B cell (primary cell): ENCODE measurements around the gene BICRAL. TPM values are rescaled to one million over a fixed set of nuclear protein-coding genes. Genes with fewer than 3 reads are reported as not detected.

Experiments
- ATAC-seq: fragments of 200-7000 bp; cut with Tn5 transposase; one replicate; pipeline ENCODE4 v1.10.0; 2021; ENCODE audit warnings: low read depth, mild to moderate bottlenecking, moderate number of reproducible peaks, moderate library complexity
- CTCF ChIA-PET: fragments of 350-600 bp; sonication (Branson Sonifier 250); formaldehyde crosslinking; loops from one replicate; lab custom pipeline; 2021; ENCODE audit warnings: antibody characterized with exemption, inconsistent platforms; lab: Charles Lee
- POLR2A ChIA-PET: fragments of 350-600 bp; sonication (Branson Sonifier 250); formaldehyde crosslinking; loops from one replicate; lab custom pipeline; 2021; ENCODE audit warnings: antibody characterized with exemption; lab: Charles Lee
- DNase-seq: peaks from one replicate; pipeline ENCODE4 v3.0.0; 2013
- H2AFZ ChIP-seq: 2 replicates; pipeline ENCODE4 v1.6.1; 2012; ENCODE audit warnings: mild to moderate bottlenecking, low read depth, low read length; ENCODE audit not compliant: insufficient read depth, poor library complexity, severe bottlenecking
- H3K27ac ChIP-seq, 2 donors: 1 replicate in 1 of 2; 2 replicates in 1 of 2; pipeline ENCODE4 v1.5.1; 2012 to 2013; ENCODE audit warnings: low read length in 2 of 2, mild to moderate bottlenecking in 2 of 2, moderate library complexity in 1 of 2
- H3K27me3 ChIP-seq, 4 experiments: fragments of 200-600 bp in 1 of 4; sonication (generic) in 1 of 4; replicated peaks in 1 of 4; 1 replicate in 2 of 4; 2 replicates in 2 of 4; pipeline versions ENCODE4 v1.6.1 to v1.7.0; 2013 to 2016; ENCODE audit warnings: low read length in 3 of 4, mild to moderate bottlenecking in 2 of 4, mixed read lengths in 1 of 4, moderate library complexity in 1 of 4; ENCODE audit not compliant: insufficient read depth in 4 of 4, control insufficient read depth in 3 of 4; ENCODE audit errors: control extremely low read depth in 1 of 4
- H3K36me3 ChIP-seq, 2 experiments: replicated peaks in 1 of 2; 1 replicate in 1 of 2; 2 replicates in 1 of 2; pipeline versions ENCODE4 v1.6.1 to v1.7.1; 2013; ENCODE audit warnings: low read length in 1 of 2; ENCODE audit not compliant: insufficient read depth in 2 of 2, control insufficient read depth in 1 of 2; ENCODE audit errors: control extremely low read depth in 1 of 2, extremely low read depth in 1 of 2
- H3K4me1 ChIP-seq, 2 donors: fragments of 200-600 bp in 1 of 2; sonication (generic) in 1 of 2; 1 replicate in 1 of 2; 2 replicates in 1 of 2; pipeline versions ENCODE4 v1.5.1 to v1.6.1; 2013 to 2017; ENCODE audit warnings: low read length in 2 of 2; ENCODE audit not compliant: control insufficient read depth in 2 of 2, insufficient read depth in 2 of 2
- H3K4me2 ChIP-seq: replicated peaks from 2 replicates; pipeline ENCODE3; 2012; ENCODE audit warnings: mild to moderate bottlenecking, low read depth, low read length; ENCODE audit not compliant: poor library complexity, severe bottlenecking
- H3K4me3 ChIP-seq, 5 experiments: fragments of 200-600 bp in 1 of 5; sonication (generic) in 1 of 5; 1 replicate in 3 of 5; 2 replicates in 2 of 5; pipeline versions ENCODE4 v1.5.1 to v1.7.0; 2011 to 2016; ENCODE audit warnings: low read length in 4 of 5, mild to moderate bottlenecking in 4 of 5, low read depth in 2 of 5, control low read depth in 1 of 5, moderate library complexity in 1 of 5; ENCODE audit not compliant: insufficient read depth in 1 of 5; ENCODE audit errors: control extremely low read depth in 1 of 5, extremely low read depth in 1 of 5
- H3K79me2 ChIP-seq: fragments of 200-600 bp; sonication (generic); one replicate; pipeline ENCODE4 v1.6.0; 2016; ENCODE audit warnings: low read length; ENCODE audit not compliant: control insufficient read depth, insufficient read depth
- H3K9ac ChIP-seq: fragments of 200-600 bp; sonication (generic); 2 replicates; pipeline ENCODE4 v1.6.1; 2017; ENCODE audit warnings: mild to moderate bottlenecking, low read length, moderate library complexity
- H3K9me3 ChIP-seq, 3 donors: one replicate each; pipeline versions ENCODE4 v1.6.1 to v1.7.1; 2013; ENCODE audit warnings: low read length in 2 of 3; ENCODE audit not compliant: control insufficient read depth in 2 of 3, insufficient read depth in 1 of 3; ENCODE audit errors: control extremely low read depth in 1 of 3
- H4K20me1 ChIP-seq: 2 replicates; pipeline ENCODE4 v1.6.0; 2012; ENCODE audit warnings: mild to moderate bottlenecking, low read length; ENCODE audit not compliant: insufficient read depth, control insufficient read depth, poor library complexity, severe bottlenecking
- H3K27ac Mint-ChIP-seq: one replicate; pipeline ENCODE4 v1.8.0; 2021; ENCODE audit warnings: mixed read lengths
- H3K27me3 Mint-ChIP-seq: one replicate; pipeline ENCODE4 v1.8.0; 2021; ENCODE audit warnings: mixed read lengths
- H3K4me1 Mint-ChIP-seq: one replicate; pipeline ENCODE4 v1.8.0; 2021; ENCODE audit warnings: mixed read lengths
- H3K4me3 Mint-ChIP-seq: one replicate; pipeline ENCODE4 v1.8.0; 2021; ENCODE audit warnings: mixed read lengths
- H3K9me3 Mint-ChIP-seq: one replicate; pipeline ENCODE4 v1.8.0; 2022; ENCODE audit warnings: mixed read lengths; ENCODE audit not compliant: insufficient read depth
- EZH2 ChIP-seq: IDR thresholded peaks from 2 replicates; pipeline ENCODE4 v1.6.1; 2012; ENCODE audit warnings: borderline replicate concordance, low read depth, mild to moderate bottlenecking, moderate library complexity, low read length; ENCODE audit not compliant: insufficient read depth, poor library complexity, severe bottlenecking
- WGBS: methylation state at CpG from one replicate; pipeline ENCODE4 v1.1.5; 2013; ENCODE audit warnings: missing lambda C conversion rate; ENCODE audit not compliant: insufficient coverage; 5-methylcytosine and 5-hydroxymethylcytosine counted together
- intact Hi-C: fragments of 100-400 bp; cut with micrococcal nuclease; formaldehyde crosslinking; loops from one replicate; pipeline ENCODE4 v1.10.0; 2022
- polyA plus RNA-seq: library from polyadenylated mRNA; depleted of rRNA; stranded (reverse); fragments of >200 nt; gene quantifications from 2 replicates; pipeline ENCODE4 v1.2.3, GENCODE V29; 2012
- total RNA-seq, 2 donors: library from RNA; stranded (reverse); fragments of 120-200 nt in 1 of 2; gene quantifications; 1 replicate in 1 of 2; 2 replicates in 1 of 2; pipeline versions ENCODE4 v1.2.3 to v1.2.4, GENCODE V29; 2013 to 2022
- TF ChIP-seq, protein P1 (sequence below): fragments of 200-600 bp; IDR thresholded peaks from one replicate; pipeline ENCODE4 v1.8.0; 2022; ENCODE audit warnings: antibody characterized with exemption, mild to moderate bottlenecking

BICRAL gene
- total and polyA plus RNA-seq, 2 donors (not counting 1 experiment from before 2014, with no cell fraction given): 17.5 to 34.1 TPM

DNA sequence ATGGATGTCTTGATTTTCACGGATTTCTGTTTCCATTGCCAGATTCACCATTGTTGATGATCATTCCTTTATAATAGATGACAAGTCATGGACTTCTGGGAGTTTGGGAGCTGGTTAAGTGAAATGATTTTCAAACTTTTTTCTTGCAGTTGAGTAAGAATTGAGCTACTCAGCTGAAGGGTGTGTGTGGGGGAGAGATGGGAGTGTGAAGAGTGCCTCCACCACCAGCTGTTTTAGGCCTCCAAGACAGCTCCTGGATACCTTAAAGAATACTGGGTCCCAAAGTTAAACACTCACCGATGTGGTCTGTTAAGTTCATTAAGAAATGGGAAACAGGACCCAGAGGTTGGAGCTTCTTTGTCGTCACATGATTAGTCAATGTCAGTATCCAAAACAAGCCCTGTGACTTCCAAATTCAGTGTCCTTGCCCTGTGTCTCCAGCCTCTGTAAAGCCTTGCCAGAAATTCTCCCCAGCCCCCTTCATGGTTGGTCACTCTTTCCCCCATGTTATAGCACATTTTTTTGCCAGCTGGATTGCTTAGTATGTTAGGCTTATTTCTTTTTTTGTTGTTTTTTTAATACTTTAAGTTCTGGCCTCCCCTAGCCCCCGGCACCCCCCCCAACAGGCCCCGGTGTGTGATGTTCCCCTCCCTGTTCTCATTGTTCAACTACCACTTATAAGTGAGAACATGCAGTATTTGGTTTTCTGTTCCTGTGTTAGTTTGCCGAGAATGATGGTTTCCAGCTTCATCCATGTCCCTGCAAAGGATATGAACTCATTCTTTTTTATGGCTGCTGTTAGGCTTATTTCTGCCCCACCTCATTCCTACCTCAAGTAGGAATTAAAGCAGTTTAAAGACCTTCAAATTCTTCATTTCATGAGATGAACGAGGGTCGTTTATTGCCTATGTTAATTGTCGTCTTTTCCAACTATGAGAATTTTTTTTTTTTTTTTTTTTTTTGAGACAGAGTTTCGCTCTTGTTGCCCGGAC, 26.9 kb downstream of the BICRAL start:
- CTCF ChIA-PET: interaction anchor here (0.7 to 1.9 kb wide), 2 partner anchors 11 to 15 kb away, joined by 4 read pairs; no protein-coding TSS in a partner anchor
- Mint-ChIP-seq H3K27ac (no peak overlapping the region), H3K4me1 (no peaks in the 10 kb centered on the region), H3K4me3 (no peak overlapping the region), H3K9me3 (no peaks in the 10 kb centered on the region), H3K27me3 (no peaks in the 10 kb centered on the region)
- POLR2A ChIA-PET: no interaction called here
- TF ChIP-seq EZH2: no peak
- TF ChIP-seq, protein P1, sequence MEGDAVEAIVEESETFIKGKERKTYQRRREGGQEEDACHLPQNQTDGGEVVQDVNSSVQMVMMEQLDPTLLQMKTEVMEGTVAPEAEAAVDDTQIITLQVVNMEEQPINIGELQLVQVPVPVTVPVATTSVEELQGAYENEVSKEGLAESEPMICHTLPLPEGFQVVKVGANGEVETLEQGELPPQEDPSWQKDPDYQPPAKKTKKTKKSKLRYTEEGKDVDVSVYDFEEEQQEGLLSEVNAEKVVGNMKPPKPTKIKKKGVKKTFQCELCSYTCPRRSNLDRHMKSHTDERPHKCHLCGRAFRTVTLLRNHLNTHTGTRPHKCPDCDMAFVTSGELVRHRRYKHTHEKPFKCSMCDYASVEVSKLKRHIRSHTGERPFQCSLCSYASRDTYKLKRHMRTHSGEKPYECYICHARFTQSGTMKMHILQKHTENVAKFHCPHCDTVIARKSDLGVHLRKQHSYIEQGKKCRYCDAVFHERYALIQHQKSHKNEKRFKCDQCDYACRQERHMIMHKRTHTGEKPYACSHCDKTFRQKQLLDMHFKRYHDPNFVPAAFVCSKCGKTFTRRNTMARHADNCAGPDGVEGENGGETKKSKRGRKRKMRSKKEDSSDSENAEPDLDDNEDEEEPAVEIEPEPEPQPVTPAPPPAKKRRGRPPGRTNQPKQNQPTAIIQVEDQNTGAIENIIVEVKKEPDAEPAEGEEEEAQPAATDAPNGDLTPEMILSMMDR: no peak
- Histone ChIP-seq H3K9ac (no peak overlapping the region), H3K79me2 (peaks cover 39% of the 10 kb centered on the region), H3K36me3 (peaks cover 2 to 15% of the 10 kb centered on the region in 2 experiments), H3K4me3 (no peak overlapping the region), H3K4me1 (no peaks in the 10 kb centered on the region), H3K27me3 (no peaks in the 10 kb centered on the region), H4K20me1 (peaks cover 5% of the 10 kb centered on the region), H3K27ac (no peak overlapping the region), H3K4me2 (no peak overlapping the region), H3K9me3 (no peaks in the 10 kb centered on the region), H2AFZ (no peak overlapping the region)
- WGBS: 98% methylated on average over 7 of the region's 11 CpGs
- ATAC-seq (no peak), DNase-seq (no peak)
- intact Hi-C loops: no loop called here
